GM21717 (cell line): ENCODE results near the gene GPR6.

Source experiments
- ATAC-seq: cut with Tn5 transposase; IDR thresholded peaks from one replicate; pipeline ENCODE4 v1.9.1; 2021; ENCODE audit warnings: mild to moderate bottlenecking, moderate library complexity; ENCODE audit not compliant: unreplicated experiment

Gene GPR6

GRCh38 chr6:109998159-109998785 lies 20.2 kb downstream of the GPR6 start:
- ATAC-seq, result no peak

GRCh38 chr6:109999740-110000139 lies 21.6 kb downstream of the GPR6 start:
- ATAC-seq, result no peak

GRCh38 chr6:110002676-110003075 lies 24.6 kb downstream of the GPR6 start:
- no peak for ATAC-seq

- ATAC-seq, result no peak
Observed at GRCh38 chr6:110013386-110013785, 35.3 kb downstream of the GPR6 start.

- no peak for ATAC-seq
Observed at GRCh38 chr6:110015206-110015605, 37.1 kb downstream of the GPR6 start.

GRCh38 chr6:110017306-110017705 lies 39.2 kb downstream of the GPR6 start:
- no peak for ATAC-seq

- ATAC-seq, result no peak
Observed at GRCh38 chr6:110017946-110018345, 39.8 kb downstream of the GPR6 start.

GRCh38 chr6:110018486-110018885 lies 40.4 kb downstream of the GPR6 start:
- ATAC-seq, result no peak

- no peak for ATAC-seq
Observed at GRCh38 chr6:110020888-110021287, 42.8 kb downstream of the GPR6 start.

GRCh38 chr6:110029144-110029543 lies 51.0 kb downstream of the GPR6 start:
- no peak for ATAC-seq
